SK-N-SH treated with all-trans-retinoic acid at 6 μM for 48 hours (cell line): ENCODE data around the gene CT45A1.
"Not testable (repeated sequence)": the region's sequence is repeated elsewhere in the genome, so short reads cannot be mapped to it uniquely, and the experiment has no call there.

Experiments
- ATAC-seq: fragments of 200-7000 bp; cut with Tn5 transposase; 3 replicates; pipeline ENCODE4 v1.9.1; 2020; ENCODE audit warnings: mild to moderate bottlenecking, moderate library complexity
- ARNTL ChIP-seq: fragments of 450-650 bp; formaldehyde crosslinking; IDR thresholded peaks from 2 replicates; pipeline ENCODE4 v1.5.0; 2020; ENCODE audit warnings: low read depth, mild to moderate bottlenecking, moderate library complexity, borderline replicate concordance
- CSRNP3 ChIP-seq: fragments of 250-450 bp; sonication (Bioruptor Pico); IDR thresholded peaks from 2 replicates; pipeline ENCODE4 v1.5.1; 2021; ENCODE audit warnings: mild to moderate bottlenecking, moderate library complexity
- ESRRG ChIP-seq: fragments of 250-450 bp; sonication (Bioruptor Pico); IDR thresholded peaks from 2 replicates; pipeline ENCODE4 v1.6.1; 2021; ENCODE audit warnings: mild to moderate bottlenecking
- PPARA ChIP-seq: fragments of 250-450 bp; sonication (Bioruptor Pico); IDR thresholded peaks from 2 replicates; pipeline ENCODE4 v1.5.0; 2020; ENCODE audit warnings: mild to moderate bottlenecking, borderline replicate concordance
- SNAI2 ChIP-seq: fragments of 250-450 bp; sonication (Bioruptor Pico); IDR thresholded peaks from 2 replicates; pipeline ENCODE4 v1.5.0; 2020; ENCODE audit warnings: mild to moderate bottlenecking, moderate library complexity
- TSHZ2 ChIP-seq: fragments of 250-450 bp; sonication (Bioruptor Pico); IDR thresholded peaks from 2 replicates; pipeline ENCODE4 v1.5.0; 2020; ENCODE audit warnings: mild to moderate bottlenecking, moderate library complexity

The CT45A1 gene

DNA sequence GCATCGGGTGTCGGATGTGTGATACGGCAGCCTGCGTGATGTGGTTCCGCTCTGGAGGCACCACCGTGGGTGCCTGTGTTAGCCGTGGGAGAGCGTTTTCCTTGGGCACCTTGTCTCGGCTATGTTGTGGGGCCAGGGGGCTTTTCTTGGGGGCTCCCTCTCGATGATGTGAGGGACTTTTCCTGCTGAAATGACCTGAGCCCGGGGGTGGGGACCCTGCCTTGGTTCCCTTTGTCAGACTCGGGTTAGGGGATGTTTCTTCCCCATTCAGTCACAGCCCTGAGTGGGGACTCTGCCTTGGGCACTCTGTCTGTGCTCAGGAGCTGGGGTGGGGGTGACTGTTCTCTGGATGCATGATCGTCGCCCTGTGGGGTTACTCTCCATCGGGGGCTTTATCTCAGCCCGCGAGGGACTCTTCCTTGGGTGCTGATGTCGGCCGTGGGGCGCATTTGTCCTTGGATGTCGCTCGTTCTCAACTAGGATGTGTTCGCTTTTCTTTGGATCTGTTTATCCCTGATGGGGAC, 27.8 kb downstream of the CT45A1 start (continued):
- TF ChIP-seq CSRNP3 (no peak), ARNTL (CRISPR knock-in tag) (no peak), ESRRG (no peak), SNAI2 (CRISPR knock-in tag) (no peak), TSHZ2 (CRISPR knock-in tag) (no peak), PPARA (CRISPR knock-in tag) (no peak)

DNA sequence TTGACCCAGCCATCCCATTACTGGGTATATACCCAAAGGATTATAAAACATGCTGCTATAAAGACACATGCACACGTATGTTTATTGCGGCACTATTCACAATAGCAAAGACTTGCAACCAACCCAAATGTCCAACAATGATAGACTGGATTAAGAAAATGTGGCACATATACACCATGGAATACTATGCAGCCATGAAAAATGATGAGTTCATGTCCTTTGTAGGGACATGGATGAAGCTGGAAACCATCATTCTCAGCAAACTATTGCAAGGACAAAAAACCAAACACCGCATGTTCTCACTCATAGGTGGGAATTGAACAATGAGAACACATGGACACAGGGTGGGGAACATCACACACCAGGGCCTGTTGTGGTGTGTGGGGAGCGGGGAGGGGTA, 31.3 kb downstream of the CT45A1 start:
- not testable (repeated sequence) for ATAC-seq

DNA sequence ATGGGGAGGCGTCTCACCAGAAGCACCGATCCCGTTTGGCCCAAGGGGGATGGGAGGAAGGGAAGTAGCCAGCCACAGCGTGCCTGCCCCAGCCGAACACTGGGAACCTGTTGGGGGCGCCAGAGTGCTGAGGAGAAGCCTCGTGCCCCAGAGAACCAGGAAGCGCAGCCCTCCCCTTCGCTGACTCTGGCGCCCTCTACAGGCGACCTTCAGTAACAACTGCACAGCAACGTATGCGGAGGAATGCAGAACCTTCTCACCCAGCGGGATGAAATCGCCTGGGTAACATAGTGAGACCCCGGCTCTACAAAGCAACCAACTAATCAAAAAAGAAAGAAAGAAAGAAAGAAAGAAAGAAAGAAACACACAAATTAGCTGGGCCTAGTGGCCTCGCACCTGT, 54.7 kb downstream of the CT45A1 start, which contains the start of gene CT45A3:
Gene CT45A3, minus strand, starts transcription at position 101 of the 400 bp plus-strand sequence. CDS start 3,747 bp downstream, outside the sequence.
- not testable (repeated sequence) for ATAC-seq
